ENCODE results near the gene ZDHHC14.
A peak's percentile ranks its signal among the peaks of the same experiment; 100 is the strongest.

DNA sequence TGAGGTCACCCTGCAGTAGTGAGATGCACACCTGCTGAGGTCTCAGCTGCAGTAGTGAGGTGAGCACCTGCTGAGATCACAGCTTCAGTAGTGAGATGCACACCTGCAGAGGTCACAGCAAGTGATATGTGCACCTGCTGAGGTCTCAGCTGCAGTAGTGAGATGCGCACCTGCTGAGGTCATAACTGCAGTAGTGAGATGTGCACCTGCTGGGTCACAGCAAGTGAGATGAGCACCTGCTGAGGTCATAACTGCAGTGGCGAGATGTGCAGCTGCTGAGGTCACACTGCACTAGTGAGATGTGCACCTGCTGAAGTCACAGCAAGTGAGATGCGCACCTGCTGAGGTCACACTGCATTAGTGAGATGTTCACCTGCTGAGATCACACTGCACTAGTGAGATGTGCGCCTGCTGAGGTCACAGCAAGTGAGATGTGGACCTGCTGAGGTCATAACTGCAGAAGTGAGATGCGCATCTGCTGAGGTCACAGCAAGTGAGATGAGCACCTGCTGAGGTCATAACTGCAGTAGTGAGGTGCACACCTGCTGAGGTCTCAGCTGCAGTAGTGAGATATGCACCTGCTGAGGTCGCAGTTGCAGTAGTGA is 20.8 kb downstream of the ZDHHC14 start:
- TF ChIP-seq, protein P1, sequence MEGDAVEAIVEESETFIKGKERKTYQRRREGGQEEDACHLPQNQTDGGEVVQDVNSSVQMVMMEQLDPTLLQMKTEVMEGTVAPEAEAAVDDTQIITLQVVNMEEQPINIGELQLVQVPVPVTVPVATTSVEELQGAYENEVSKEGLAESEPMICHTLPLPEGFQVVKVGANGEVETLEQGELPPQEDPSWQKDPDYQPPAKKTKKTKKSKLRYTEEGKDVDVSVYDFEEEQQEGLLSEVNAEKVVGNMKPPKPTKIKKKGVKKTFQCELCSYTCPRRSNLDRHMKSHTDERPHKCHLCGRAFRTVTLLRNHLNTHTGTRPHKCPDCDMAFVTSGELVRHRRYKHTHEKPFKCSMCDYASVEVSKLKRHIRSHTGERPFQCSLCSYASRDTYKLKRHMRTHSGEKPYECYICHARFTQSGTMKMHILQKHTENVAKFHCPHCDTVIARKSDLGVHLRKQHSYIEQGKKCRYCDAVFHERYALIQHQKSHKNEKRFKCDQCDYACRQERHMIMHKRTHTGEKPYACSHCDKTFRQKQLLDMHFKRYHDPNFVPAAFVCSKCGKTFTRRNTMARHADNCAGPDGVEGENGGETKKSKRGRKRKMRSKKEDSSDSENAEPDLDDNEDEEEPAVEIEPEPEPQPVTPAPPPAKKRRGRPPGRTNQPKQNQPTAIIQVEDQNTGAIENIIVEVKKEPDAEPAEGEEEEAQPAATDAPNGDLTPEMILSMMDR (IDR thresholded peaks at IDR 0.05; ENCODE audit: control extremely low read depth in 1 of 3, insufficient read depth in 1 of 3, low read depth in 1 of 3, low read length in 3 of 3): no peak
- TF ChIP-seq POLR2AphosphoS5 (IDR thresholded peaks at IDR 0.05; ENCODE audit: low read depth, low read length): no peak
- peak; percentile 11; the same call in 1 of the 2 replicates for TF ChIP-seq CREB1 (IDR thresholded peaks at IDR 0.05)
- TF ChIP-seq SIN3A (conservative IDR thresholded peaks at IDR 0.05 in 1 of 2, IDR thresholded peaks at IDR 0.05 in 1 of 2; ENCODE audit: low read depth in 1 of 2, low read length in 2 of 2): no peak
- TF ChIP-seq CEBPB (IDR thresholded peaks at IDR 0.05; ENCODE audit: low read depth, low read length): no peak
